SK-N-SH (cell line): ENCODE results near the gene DLG2. TPM values are rescaled to one million over a fixed set of nuclear protein-coding genes. Genes with fewer than 3 reads are reported as not detected.

Experiments used
- CTCF ChIA-PET: fragments of 300-600, 350-600 bp; formaldehyde crosslinking; extraction: SDS; loops from one replicate; lab custom pipeline; 2021; lab: Yijun Ruan, JAX
- POLR2A ChIA-PET: fragments of 350-600 bp; sonication (Branson Sonifier 250); formaldehyde crosslinking; extraction: SDS; loops from one replicate; lab custom pipeline; 2020; ENCODE audit warnings: antibody characterized with exemption, inconsistent platforms; lab: Yijun Ruan, JAX
- DNase-seq: peaks from one replicate; pipeline ENCODE4 v3.0.0; 2012
- H2AFZ ChIP-seq: fragments of 200-600 bp; sonication (generic); 2 replicates; pipeline ENCODE4 v1.8.1; 2016; ENCODE audit warnings: antibody characterized with exemption, mild to moderate bottlenecking, low read depth
- H3F3A ChIP-seq: fragments of 200-600 bp; sonication (generic); replicated peaks from 2 replicates; pipeline ENCODE3; 2016; ENCODE audit warnings: antibody characterized with exemption, mild to moderate bottlenecking; ENCODE audit not compliant: insufficient read depth
- H3K27ac ChIP-seq, 2 experiments: fragments of 200-500 bp in 1 of 2; fragments of 200-600 bp in 1 of 2; sonication (Bioruptor generic) in 1 of 2; sonication (generic), shearing (Covaris generic) in 1 of 2; 2 replicates each; pipeline versions ENCODE4 v1.5.1 to v1.6.1; 2014 to 2016; ENCODE audit warnings: low read depth in 2 of 2, inconsistent platforms in 1 of 2, low read length in 1 of 2, mild to moderate bottlenecking in 1 of 2, mixed read lengths in 1 of 2
- H3K27me3 ChIP-seq: fragments of 200-600 bp; sonication (generic), shearing (Covaris generic); 2 replicates; pipeline ENCODE4 v1.6.1; 2016; ENCODE audit warnings: mixed run types; ENCODE audit not compliant: insufficient read depth
- H3K36me3 ChIP-seq, 2 experiments: fragments of 200-500 bp in 1 of 2; fragments of 200-600 bp in 1 of 2; sonication (Bioruptor generic) in 1 of 2; sonication (generic) in 1 of 2; replicated peaks in 1 of 2; 2 replicates each; pipeline versions ENCODE3 to v1.5.1; 2014 to 2016; ENCODE audit warnings: low read length in 1 of 2, mild to moderate bottlenecking in 1 of 2; ENCODE audit not compliant: insufficient read depth in 2 of 2, control insufficient read depth in 1 of 2
- H3K4me1 ChIP-seq, 2 experiments: fragments of 200-500 bp in 1 of 2; fragments of 200-600 bp in 1 of 2; sonication (Bioruptor generic) in 1 of 2; sonication (generic), shearing (Covaris generic) in 1 of 2; 2 replicates each; pipeline versions ENCODE4 v1.5.1 to v1.6.1; 2014 to 2016; ENCODE audit warnings: low read depth in 1 of 2, low read length in 1 of 2, mixed run types in 1 of 2; ENCODE audit not compliant: insufficient read depth in 2 of 2, control insufficient read depth in 1 of 2
- H3K4me2 ChIP-seq: fragments of 200-600 bp; sonication (generic), shearing (Covaris generic); 2 replicates; pipeline ENCODE4 v1.6.1; 2017; ENCODE audit warnings: mixed run types
- H3K4me3 ChIP-seq, 2 experiments: fragments of 200-500 bp in 1 of 2; fragments of 200-600 bp in 1 of 2; sonication (Bioruptor generic) in 1 of 2; sonication (generic), shearing (Covaris generic) in 1 of 2; 2 replicates each; pipeline versions ENCODE4 v1.5.1 to v1.8.1; 2014 to 2016; ENCODE audit warnings: low read depth in 2 of 2, inconsistent platforms in 1 of 2, low read length in 1 of 2, mild to moderate bottlenecking in 1 of 2, mixed read lengths in 1 of 2, moderate library complexity in 1 of 2
- H3K79me2 ChIP-seq: fragments of 200-600 bp; sonication (generic); 2 replicates; pipeline ENCODE4 v1.8.1; 2017; ENCODE audit warnings: mild to moderate bottlenecking; ENCODE audit not compliant: insufficient read depth
- H3K9ac ChIP-seq: fragments of 200-600 bp; sonication (generic); 2 replicates; pipeline ENCODE4 v1.6.1; 2017; ENCODE audit warnings: mixed run types
- H3K9me2 ChIP-seq: fragments of 200-600 bp; sonication (generic); 2 replicates; pipeline ENCODE4 v1.6.1; 2017; ENCODE audit warnings: mixed run types
- H3K9me3 ChIP-seq: fragments of 200-600 bp; sonication (generic); 2 replicates; pipeline ENCODE4 v1.6.1; 2017; ENCODE audit warnings: mixed run types, mild to moderate bottlenecking, moderate library complexity
- H4K20me1 ChIP-seq: fragments of 200-600 bp; sonication (generic); 2 replicates; pipeline ENCODE4 v1.6.1; 2017; ENCODE audit warnings: mild to moderate bottlenecking, mixed run types; ENCODE audit not compliant: insufficient read depth
- ELF1 ChIP-seq: IDR thresholded peaks from 2 replicates; pipeline ENCODE4 v1.4.0; 2012
- EZH2phosphoT487 ChIP-seq: fragments of 200-600 bp; sonication (generic); IDR thresholded peaks from 2 replicates; pipeline ENCODE4 v1.6.1; 2017; ENCODE audit warnings: low read depth, mixed run types, mild to moderate bottlenecking, antibody characterized with exemption, moderate library complexity, borderline replicate concordance
- FOSL2 ChIP-seq: IDR thresholded peaks from 2 replicates; pipeline ENCODE4 v1.4.0; 2012; ENCODE audit warnings: low read depth, mild to moderate bottlenecking, moderate library complexity, borderline replicate concordance
- FOXJ3 ChIP-seq: sonication (generic); formaldehyde crosslinking; IDR thresholded peaks from 2 replicates; pipeline ENCODE4 v1.5.1; 2020; ENCODE audit warnings: mild to moderate bottlenecking, missing genetic modification reagents
- GATA2 ChIP-seq: sonication (generic); formaldehyde crosslinking; IDR thresholded peaks from 2 replicates; pipeline ENCODE4 v1.5.0; 2020; ENCODE audit warnings: mild to moderate bottlenecking, missing genetic modification reagents
- JUND ChIP-seq: IDR thresholded peaks from 2 replicates; pipeline ENCODE4 v1.4.0; 2012
- MEF2A ChIP-seq: IDR thresholded peaks from 2 replicates; pipeline ENCODE4 v1.4.0; 2012; ENCODE audit warnings: low read depth, borderline replicate concordance
- MXI1 ChIP-seq: IDR thresholded peaks from 2 replicates; pipeline ENCODE4 v1.6.1; 2012; ENCODE audit warnings: mild to moderate bottlenecking, low read depth, low read length, improper control_type of control experiment
- NRF1 ChIP-seq: IDR thresholded peaks from 2 replicates; pipeline ENCODE4 v1.6.1; 2012; ENCODE audit warnings: low read depth, mild to moderate bottlenecking, low read length
- PBX3 ChIP-seq: IDR thresholded peaks from 2 replicates; pipeline ENCODE4; 2012
- POLR2AphosphoS5 ChIP-seq: IDR thresholded peaks from 2 replicates; pipeline ENCODE4 v1.6.1; 2012; ENCODE audit warnings: low read depth, low read length
- RCOR1 ChIP-seq: fragments of 150-350 bp; IDR thresholded peaks from 2 replicates; pipeline ENCODE4 v1.6.1; 2017; ENCODE audit warnings: antibody characterized with exemption, low read length
- RFX5 ChIP-seq: IDR thresholded peaks from 2 replicates; pipeline ENCODE4 v1.6.1; 2012; ENCODE audit warnings: mild to moderate bottlenecking, improper control_type of control experiment, low read length
- RXRA ChIP-seq: IDR thresholded peaks from 2 replicates; pipeline ENCODE4 v1.4.0; 2012; ENCODE audit warnings: low read depth, mild to moderate bottlenecking, borderline replicate concordance
- SIN3A ChIP-seq: IDR thresholded peaks from 2 replicates; pipeline ENCODE4 v1.6.1; 2012; ENCODE audit warnings: low read depth, mild to moderate bottlenecking, low read length, moderate library complexity, borderline replicate concordance
- TAF1 ChIP-seq: IDR thresholded peaks from 2 replicates; pipeline ENCODE4 v1.6.1; 2012; ENCODE audit warnings: low read depth, mild to moderate bottlenecking, low read length, moderate library complexity, borderline replicate concordance
- TCF12 ChIP-seq: IDR thresholded peaks from 2 replicates; pipeline ENCODE4 v1.4.0; 2012
- USF2 ChIP-seq: fragments of 150-350 bp; IDR thresholded peaks from 2 replicates; pipeline ENCODE4 v1.6.1; 2017; ENCODE audit warnings: antibody characterized with exemption, low read length, low read depth, borderline replicate concordance
- YY1 ChIP-seq: IDR thresholded peaks from 2 replicates; pipeline ENCODE4 v1.4.0; 2012; ENCODE audit warnings: low read depth, mild to moderate bottlenecking
- WGBS: methylation state at CpG from one replicate; pipeline ENCODE4 v1.1.6; 2017; ENCODE audit warnings: low lambda C conversion rate; 5-methylcytosine and 5-hydroxymethylcytosine counted together
- polyA plus RNA-seq, 3 experiments: library from polyadenylated mRNA; depleted of rRNA; stranded (reverse); fragments of >200 nt; gene quantifications; 2 replicates each; pipeline ENCODE4 v1.2.3, GENCODE V29; 2012

DLG2 gene
- polyA plus RNA-seq, 1 of the 3 experiments (the other 2 are of a cell fraction): 0.21 TPM

GRCh38 chr11:85348945-85349344, 278.2 kb downstream of the DLG2 start:
- Histone ChIP-seq H3K9me2 (no peaks in the 10 kb centered on the region), H2AFZ (no peak overlapping the region), H3K4me2 (no peak overlapping the region), H3K4me3 (no peak overlapping the region), H3K27ac (no peak overlapping the region), H3K4me1 (no peaks in the 10 kb centered on the region), H3F3A (no peaks in the 10 kb centered on the region), H3K79me2 (no peaks in the 10 kb centered on the region), H4K20me1 (no peaks in the 10 kb centered on the region), H3K9ac (no peak overlapping the region), H3K36me3 (no peaks in the 10 kb centered on the region), H3K9me3 (no peaks in the 10 kb centered on the region), H3K27me3 (no peaks in the 10 kb centered on the region)
- no peak for DNase-seq
- CTCF ChIA-PET: no interaction called here
- POLR2A ChIA-PET: no interaction called here
- TF ChIP-seq GATA2 (CRISPR knock-in tag): no peak
- TF ChIP-seq MXI1: no peak
- no peak for TF ChIP-seq PBX3
- TF ChIP-seq MEF2A: no peak
- no peak for TF ChIP-seq EZH2phosphoT487

- TF ChIP-seq NRF1 (no peak), FOSL2 (no peak), POLR2AphosphoS5 (no peak), RCOR1 (no peak), RXRA (no peak)
- Histone ChIP-seq H3K79me2 (no peaks in the 10 kb centered on the region), H4K20me1 (no peaks in the 10 kb centered on the region), H3F3A (no peaks in the 10 kb centered on the region), H3K27ac (no peak overlapping the region), H3K27me3 (no peaks in the 10 kb centered on the region), H3K4me3 (no peak overlapping the region), H2AFZ (no peak overlapping the region), H3K9ac (no peak overlapping the region), H3K4me2 (no peak overlapping the region), H3K4me1 (no peaks in the 10 kb centered on the region), H3K9me2 (no peaks in the 10 kb centered on the region), H3K36me3 (no peaks in the 10 kb centered on the region), H3K9me3 (no peaks in the 10 kb centered on the region)
- DNase-seq: no peak
- ChIA-PET POLR2A (no interaction called here), CTCF (no interaction called here)
- 0% methylated on average over 1 of the region's 1 CpG for WGBS
Observed at GRCh38 chr11:85347291-85347690, 279.9 kb downstream of the DLG2 start.

GRCh38 chr11:85346484-85346883, 280.7 kb downstream of the DLG2 start:
- Histone ChIP-seq H4K20me1 (no peaks in the 10 kb centered on the region), H2AFZ (no peak overlapping the region), H3F3A (no peaks in the 10 kb centered on the region), H3K4me1 (no peaks in the 10 kb centered on the region), H3K27me3 (no peaks in the 10 kb centered on the region), H3K79me2 (no peaks in the 10 kb centered on the region), H3K36me3 (no peaks in the 10 kb centered on the region), H3K4me3 (no peak overlapping the region), H3K4me2 (no peak overlapping the region), H3K9ac (no peak overlapping the region), H3K9me3 (no peaks in the 10 kb centered on the region), H3K9me2 (no peaks in the 10 kb centered on the region), H3K27ac (no peak overlapping the region)
- DNase-seq: no peak
- ChIA-PET POLR2A (no interaction called here), CTCF (no interaction called here)
- TF ChIP-seq USF2 (no peak), TCF12 (no peak), JUND (no peak), YY1 (no peak), EZH2phosphoT487 (no peak), ELF1 (no peak), TAF1 (no peak), POLR2AphosphoS5 (no peak), NRF1 (no peak), SIN3A (no peak), FOSL2 (no peak), RFX5 (no peak), RCOR1 (no peak), PBX3 (no peak), MEF2A (no peak), FOXJ3 (CRISPR knock-in tag) (no peak)
- 33% methylated on average over 6 of the region's 6 CpGs for WGBS
